HS-27A (cell line): Measurements from ENCODE around the gene PCLAF.
"Not testable (repeated sequence)": the region's sequence is repeated elsewhere in the genome, so short reads cannot be mapped to it uniquely, and the experiment has no call there.

Experiments used
- DNase-seq: peaks from one replicate; pipeline ENCODE4 v3.0.0-alpha.2; 2012; ENCODE audit warnings: low read depth, missing footprints

Gene PCLAF

DNA sequence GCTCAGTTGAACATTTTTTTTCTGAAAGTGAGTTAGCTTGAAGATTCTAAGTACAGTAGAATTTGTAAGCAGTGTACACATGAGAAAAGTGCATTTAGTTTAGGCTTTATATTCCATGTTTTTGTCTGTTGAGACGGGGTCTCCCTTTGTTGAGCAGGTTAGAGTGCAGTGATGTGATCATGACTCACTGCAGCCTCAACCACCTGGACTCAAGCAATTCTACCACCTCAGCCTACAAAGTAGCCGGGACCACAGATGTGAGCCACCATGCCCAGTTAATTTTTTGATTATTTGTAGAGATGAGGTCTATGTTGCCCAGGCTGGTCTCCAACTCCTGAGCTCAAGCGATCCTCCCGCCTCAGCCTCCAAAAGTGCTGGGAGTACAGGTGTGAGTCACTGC lies 20.0 kb downstream of the PCLAF start:
- DNase-seq, result no peak

DNA sequence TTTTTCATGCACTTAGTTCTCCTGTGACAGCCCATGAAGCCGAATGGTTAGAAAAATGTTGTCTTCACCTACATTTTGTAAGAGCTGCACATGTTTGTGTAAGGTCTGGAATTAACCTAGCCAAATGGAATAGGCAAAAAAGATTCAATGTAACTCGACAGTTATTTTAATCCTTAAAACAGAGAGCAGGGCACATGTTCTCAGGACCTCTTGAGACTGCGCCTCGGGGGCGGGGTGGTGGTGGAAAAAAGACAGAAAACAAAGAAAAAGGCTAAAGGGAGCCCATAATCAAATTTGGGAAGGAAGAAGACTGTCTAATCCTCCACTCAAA lies 24.6 kb downstream of the PCLAF start:
- no peak for DNase-seq

DNA sequence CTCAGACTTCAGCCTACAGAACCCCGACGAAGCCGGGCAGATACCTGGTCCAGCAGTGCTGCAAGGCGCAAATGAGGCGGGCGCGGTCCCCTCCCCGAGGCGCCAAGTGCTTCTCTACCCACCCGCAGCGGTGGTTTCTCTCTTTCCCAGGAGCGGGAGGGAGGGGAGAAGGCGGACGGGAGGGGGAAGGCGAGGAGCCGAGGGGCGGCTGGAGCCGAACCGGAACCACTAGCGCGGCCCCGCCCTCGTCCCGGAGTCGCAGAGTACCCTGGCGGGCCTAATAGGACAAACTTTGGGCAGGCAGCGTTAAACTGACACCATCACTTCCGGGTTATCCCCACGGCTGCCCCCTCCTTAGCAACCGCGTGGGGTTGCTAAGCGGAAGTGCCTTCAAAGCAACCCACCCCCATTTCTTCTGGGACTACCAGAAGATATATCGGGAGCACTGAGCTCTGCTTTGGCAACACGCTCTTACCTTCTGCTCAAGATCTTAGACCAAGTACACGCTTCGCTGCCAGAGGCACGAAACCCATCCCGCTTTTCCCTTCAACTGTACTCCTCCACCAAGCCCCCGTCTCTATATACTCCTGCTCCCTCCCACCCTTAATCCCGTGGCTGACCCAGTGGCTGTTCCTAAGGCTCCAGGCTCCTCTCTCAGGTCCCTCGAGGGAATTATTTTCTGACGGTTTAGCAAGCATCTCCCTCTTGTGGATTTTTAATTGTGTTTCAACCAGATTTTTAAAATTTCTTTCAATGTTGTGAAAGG lies 25.1 kb downstream of the PCLAF start, which contains the start of gene CSNK1G1:
CSNK1G1 (minus strand) TSS at position 230 of the 766 bp plus-strand sequence. CDS start 55,674 bp downstream, outside the sequence.
- peak; percentile 95 for DNase-seq

DNA sequence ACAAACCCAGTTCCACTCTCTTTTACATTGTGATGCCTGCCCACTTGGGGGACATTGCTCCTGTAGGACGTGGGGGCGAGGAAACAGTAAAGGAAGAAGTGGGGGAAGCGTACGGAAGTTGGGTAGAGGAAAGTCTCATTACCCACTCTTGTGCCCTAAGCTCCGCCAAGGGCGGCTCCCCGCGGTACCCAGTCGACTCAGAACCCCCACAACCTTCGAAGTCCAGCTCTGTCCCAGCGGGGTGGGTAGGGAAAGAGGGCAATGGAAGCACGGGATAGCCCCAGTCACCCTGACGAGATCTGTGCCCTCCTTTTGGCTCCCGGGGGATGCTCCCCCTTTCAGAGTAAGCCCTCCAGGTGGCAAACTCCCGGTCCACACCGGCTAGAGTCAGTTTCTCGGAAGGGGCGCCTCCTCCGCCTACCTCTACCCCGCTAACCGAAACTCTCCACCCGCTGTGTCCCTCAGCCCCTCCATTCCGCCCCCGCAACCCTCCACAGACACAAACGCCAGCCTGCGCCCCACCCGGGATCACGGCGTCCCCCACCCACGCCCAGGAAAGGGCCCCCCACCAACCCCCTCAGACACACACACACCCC lies 25.8 kb downstream of the PCLAF start:
- no peak for DNase-seq

DNA sequence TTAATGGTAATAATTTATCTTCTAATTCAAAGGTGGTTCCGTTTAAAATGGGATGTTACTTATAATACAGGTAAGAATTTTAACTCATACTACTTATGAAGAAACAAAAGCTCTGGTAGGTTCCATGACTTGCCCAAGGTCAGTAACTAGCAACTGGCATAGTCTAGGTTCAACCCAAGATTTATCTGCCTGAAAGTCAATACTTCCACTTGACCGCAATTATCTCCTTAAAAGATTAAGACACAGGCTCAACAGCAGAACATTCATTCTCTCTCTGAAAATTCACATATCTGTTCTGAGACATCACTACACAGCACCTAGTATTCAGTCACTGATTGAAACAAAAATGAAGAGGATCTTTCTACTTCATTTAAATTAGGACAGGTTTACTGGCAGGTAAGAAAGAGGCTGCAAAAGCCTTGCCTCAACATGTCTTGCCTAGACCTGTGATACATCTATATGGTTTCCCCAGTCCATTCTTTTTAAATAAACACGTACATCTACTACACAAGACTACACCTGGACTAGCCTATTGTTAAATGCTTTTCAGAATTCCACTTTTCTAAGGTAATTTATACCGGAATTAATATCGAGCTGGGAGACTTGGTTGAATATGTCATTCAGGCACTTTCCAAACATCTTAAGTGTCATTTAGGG lies 26.4 kb downstream of the PCLAF start:
- DNase-seq, result no peak

DNA sequence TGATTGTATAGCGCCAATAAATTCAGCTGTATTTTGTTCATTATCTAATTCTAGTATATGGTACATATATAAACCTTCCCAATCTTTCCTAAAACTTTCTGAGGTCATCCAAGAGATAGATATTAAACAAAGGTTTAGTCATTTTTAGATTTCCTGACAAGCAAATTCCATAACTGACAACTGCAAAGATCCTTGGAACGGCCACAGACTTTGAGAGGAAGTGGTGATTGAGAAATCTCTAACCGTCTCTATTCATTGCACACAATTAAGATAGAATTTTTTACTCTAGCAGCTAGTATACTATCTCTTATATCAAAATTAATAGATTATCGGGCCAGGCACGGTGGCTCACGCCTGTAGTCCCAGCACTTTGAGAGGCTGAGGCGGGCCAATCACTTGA lies 30.0 kb downstream of the PCLAF start:
- DNase-seq, result no peak

DNA sequence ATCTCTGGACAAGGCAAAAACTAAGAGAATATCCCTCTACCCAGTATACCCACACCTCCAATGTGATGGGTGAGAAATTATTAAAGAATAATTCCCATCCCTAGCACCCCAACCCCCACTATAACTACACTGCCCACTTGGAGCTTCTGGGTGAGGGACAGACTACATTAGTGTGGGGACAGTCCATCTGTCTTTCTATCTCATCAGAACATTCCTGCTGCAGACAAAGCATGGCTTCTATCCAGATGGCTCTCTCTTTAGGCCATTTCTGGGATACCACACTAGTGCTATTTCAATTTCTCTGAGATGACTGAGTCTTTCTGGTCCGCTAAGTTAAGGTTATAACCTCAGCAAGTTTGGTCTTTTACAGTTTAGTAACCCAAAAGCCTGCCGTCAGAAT lies 31.9 kb downstream of the PCLAF start:
- DNase-seq, result no peak

DNA sequence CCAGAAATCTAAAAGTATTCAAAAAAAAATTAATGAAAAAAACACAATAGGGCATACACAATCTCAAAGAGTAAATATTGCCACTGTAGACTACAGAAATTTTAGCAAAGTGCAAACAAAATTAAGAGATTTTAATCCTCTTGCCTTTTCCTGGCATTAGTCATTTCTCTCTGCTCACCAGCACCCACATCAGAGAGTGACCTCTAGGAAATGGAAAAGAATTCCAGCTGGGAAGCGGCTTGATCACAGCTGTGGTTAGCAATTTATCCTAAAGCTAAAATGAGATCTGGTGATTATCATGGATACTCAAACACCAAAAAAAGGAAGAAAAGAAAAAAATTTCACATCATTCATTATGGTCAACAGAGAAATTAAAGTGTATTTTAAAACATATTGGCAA lies 32.8 kb downstream of the PCLAF start:
- DNase-seq, result no peak

DNA sequence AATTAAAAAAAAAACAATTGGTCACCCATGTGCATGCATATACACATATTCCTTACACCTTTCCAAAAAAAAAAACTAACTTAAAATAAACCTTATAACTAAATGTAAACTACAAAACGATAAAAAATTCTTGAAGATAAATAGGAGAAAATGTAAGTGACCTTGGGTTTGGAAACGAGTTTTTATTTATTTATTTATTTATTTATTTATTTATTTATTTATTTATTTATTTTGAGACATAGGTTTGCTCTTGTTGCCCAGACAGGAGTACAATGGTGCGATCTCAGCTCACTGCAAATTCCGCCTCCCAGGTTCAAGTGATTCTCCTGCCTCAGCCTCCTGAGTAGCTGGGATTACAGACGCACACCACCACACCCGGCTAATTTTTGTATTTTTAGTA lies 35.0 kb downstream of the PCLAF start:
- not testable (repeated sequence) for DNase-seq

DNA sequence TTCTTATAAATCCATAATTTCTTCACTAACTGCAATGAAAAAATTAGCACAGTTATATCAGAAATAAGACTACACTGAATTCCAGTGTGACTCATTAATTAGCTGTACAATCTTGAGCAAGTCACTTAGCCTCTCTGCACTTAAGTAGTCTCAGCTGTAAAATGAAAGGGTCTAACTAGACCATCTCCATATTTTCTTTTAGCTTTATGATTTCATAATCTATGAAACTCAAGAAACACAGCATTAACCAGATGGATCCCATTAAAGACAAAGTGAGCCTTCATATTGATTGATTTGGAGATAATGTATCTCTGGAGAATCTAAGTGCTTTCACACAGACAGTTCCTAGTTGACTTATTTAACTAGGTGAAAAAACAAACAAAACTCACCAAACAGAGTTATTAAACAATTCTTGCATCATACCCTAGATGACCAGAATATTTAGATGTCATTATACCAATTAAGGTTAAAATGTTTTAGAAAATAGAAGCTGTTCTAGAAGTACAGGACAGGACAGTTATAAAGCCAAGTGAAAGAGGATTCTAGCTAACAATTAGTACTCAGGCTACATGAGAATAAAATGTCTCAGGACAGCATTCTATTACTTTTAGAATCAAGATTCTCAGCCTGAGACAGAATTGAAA lies 36.5 kb downstream of the PCLAF start:
- no peak for DNase-seq

DNA sequence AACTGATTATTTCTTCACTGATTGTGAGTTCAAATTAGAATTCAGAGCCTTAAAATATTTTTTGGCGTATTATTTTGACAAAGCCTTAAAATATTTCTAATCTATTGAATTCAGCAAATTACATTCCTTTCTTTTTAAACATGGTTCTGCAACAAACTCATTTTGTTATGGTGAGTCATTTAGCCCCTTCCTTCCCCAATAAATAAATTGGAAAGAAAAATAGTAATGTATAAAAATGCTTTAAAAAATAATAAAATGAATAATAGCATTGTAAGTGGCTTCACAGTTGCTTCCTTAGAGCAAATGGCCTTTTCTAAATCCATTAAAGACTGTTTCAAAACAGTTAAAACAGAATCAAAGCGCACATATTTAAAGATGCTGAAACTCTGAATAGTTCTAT lies 37.4 kb downstream of the PCLAF start:
- DNase-seq, result no peak

DNA sequence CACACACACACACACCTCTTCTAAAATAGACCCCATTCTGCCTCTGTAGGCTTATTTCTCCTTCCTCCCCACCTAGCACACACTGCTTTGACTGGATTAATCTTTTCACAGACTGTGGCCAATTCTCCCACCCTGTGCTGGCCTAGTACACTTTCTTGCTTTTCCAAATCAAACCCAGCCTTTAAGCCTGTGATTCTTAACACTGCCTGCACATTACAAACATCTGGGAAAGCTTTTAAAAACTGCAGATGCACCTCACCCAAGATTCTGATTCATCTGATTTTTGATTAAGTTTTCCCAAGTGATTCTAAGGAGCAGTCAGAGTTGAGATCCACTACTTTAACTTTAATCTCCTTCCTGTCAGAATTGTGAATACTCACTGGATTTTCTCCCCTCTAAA lies 38.0 kb downstream of the PCLAF start:
- DNase-seq, result no peak

DNA sequence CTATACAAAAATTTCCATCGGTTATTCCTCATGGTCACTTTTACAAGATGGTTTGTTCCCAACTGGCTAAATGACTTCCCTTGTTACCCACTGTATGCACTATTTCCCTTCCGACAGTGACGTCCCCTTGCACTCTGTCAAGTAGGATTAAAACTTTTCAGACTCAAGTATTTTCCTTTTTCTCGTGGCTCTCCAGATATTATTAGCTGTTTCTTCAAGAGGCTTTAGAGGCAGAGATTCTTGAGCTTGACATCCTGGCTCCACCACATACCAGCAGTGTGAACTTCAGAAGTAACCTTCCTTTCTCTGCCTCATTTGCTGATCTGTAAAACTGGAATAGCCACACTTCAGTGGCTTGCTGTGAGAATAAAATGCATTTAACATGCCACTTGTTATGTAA lies 39.3 kb downstream of the PCLAF start:
- DNase-seq, result no peak

DNA sequence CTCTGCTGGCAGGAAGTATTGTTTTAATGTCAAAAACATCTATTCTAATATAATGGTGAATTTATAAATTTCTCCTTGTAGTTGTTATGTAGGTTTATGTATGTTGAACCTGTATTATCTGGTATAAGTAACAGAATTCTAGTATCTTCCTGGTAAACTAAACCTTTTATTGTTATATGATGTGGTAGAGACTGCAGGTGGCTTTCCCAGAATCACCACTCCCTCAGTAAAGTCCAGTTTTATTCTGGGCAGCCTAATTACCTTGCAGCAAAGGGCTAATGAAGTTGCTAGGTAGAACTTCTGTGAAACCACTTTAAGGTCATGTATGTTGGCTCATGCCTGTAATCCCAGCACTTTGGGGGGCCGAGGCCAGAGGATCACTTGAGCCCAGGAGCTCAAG lies 40.9 kb downstream of the PCLAF start:
- no peak for DNase-seq

DNA sequence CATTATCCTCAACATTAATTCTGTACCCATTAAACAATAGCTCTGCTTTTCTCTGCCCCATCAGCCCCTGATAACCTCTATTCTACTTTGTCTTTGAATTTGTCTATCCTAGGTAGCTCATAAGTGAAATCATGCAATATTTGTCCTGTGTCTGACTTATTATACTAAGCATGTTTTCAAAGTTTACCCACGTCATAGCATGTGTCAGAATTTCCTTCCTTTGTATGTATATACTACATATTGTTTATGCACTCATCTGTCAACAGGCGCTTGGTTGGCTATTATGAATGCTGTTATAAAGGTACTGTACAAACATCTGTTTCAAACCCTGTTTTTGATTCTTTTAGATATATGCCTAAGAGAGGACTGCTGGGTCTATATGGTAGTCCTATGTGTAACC lies 43.5 kb downstream of the PCLAF start:
- no peak for DNase-seq

DNA sequence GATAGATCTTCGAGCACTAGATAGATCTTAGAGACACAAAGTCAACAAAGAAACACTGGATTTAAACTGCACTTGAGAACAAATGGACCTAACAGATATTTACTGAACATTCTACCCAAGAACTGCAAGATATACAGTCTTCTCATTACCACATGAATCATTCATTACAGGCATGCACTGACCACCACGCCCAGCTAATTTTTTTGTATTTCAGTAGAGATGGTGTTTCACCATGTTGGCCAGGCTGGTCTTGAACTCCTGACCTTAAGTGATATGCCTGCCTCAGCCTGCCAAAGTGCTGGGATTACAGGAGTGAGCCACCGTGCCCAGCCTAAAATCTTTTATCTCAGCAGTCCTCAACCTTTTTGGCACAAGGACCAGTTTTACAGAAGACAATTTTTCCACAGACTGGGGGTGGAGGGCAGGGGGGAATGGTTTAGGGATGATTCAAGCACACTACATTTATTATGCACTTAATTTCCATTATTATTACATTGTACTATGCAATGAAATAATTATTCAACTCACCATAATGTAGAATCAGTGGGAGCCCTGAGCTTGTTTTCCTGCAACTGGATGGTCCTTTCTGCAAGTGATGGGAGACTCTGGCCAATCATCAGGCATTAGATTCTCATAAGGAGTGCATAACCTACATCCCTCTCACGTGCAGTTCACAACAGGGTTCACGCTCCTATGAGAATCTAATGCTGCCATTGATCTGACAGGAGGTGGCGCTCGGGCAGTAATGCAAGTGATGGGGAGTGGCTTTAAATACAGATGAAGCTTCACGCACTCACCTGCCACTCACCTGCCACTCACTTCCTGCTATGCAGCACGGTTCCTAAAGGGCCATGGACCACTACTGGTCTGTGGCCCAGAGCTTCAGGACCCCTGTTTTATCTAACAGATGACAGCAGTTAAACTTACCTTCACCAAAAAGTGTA lies 47.0 kb downstream of the PCLAF start:
- DNase-seq, result no peak

DNA sequence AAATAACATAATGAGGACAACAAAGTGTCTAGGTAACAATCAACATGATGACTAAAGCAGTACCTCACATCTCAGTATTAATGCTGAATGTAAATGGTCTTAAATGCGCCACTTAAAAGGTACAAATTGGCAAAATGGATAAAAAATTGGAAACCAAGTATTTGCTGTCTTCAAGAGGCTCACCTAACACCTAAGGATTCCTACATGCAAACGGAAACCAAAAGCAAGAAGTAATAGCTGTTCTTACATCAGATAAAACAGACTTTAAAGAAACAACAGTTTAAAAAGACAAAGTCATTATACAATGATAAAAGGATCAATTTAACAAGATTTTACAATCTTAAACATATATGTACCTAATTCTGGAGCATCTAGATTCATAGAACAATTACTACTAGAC lies 47.7 kb downstream of the PCLAF start:
- DNase-seq, result no peak

DNA sequence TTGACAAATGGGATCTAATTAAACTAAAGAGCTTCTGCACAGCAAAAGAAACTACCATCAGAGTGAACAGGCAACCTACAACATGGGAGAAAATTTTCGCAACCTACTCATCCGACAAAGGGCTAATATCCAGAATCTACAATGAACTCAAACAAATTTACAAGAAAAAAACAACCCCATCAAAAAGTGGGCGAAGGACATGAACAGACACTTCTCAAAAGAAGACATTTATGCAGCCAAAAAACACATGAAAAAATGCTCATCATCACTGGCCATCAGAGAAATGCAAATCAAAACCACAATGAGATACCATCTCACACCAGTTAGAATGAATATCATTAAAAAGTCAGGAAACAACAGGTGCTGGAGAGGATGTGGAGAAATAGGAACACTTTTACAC lies 49.6 kb downstream of the PCLAF start:
- not testable (repeated sequence) for DNase-seq

DNA sequence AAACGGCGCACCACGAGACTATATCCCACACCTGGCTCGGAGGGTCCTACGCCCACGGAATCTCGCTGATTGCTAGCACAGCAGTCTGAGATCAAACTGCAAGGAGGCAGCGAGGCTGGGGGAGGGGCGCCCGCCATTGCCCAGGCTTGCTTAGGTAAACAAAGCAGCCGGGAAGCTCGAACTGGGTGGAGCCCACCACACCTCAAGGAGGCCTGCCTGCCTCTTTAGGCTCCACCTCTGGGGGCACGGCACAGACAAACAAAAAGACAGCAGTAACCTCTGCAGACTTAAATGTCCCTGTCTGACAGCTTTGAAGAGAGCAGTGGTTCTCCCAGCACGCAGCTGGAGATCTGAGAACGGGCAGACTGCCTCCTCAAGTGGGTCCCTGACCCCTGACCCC lies 54.3 kb downstream of the PCLAF start:
- DNase-seq, result not testable (repeated sequence)

DNA sequence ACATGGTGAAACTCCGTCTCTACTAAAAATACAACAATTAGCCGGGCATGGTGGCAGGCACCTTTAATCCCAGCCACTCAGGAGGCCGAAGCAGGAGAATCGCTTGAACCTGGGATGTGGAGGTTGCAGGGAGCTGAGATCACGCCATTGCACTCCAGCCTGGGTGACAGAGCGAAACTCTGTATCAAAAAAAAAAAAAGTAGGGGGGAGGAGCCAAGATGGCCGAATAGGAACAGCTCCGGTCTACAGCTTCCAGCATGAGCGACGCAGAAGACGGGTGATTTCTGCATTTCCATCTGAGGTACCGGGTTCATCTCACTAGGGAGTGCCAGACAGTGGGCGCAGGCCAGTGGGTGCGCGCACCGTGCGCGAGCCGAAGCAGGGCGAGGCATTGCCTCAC lies 54.8 kb downstream of the PCLAF start:
- DNase-seq, result not testable (repeated sequence)

DNA sequence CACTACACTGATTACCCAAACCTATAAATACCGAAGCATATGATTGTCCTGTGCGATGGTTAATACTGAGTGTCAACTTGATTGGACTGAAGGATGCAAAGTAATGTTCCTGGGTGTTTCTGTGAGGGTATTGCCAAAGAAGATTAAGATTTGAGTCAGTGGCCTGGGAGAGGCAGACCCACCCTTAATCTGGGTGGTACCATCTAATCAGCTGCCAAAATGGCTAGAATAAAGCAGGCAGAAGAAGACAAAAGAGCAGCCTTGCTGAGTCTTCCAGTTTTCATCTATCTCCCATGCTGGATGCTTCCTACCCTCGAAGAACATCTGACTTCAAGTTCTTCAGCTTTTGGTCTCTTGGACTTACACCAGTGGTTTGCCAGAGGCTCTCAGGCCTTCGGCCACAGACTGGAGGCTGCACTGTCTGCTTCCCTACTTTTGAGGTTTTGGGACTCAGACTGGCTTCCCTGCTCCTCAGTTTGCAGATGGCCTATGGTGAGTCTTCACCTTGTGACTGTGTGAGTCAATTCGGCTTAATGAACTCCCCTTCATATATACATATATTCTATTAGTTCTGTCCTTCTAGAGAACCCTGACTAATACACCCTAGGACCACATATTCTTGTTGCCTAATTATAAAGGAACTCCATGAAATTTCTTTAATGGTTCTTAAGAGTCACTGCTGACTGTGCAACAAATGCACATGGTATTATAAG lies 56.9 kb downstream of the PCLAF start:
- DNase-seq, result no peak
